Peyer's patch (tissue), 4 donors: Measurements from ENCODE around the gene HOXD1.

Experiments used
- CTCF ChIP-seq, 6 experiments: fragments of 450-650 bp in 4 of 6; fragments of 200-600 bp in 2 of 6; sonication (generic) in 1 of 6; IDR thresholded peaks; one replicate each; pipeline ENCODE4 v1.5.1; 2017 to 2019; ENCODE audit warnings: antibody characterized with exemption in 6 of 6, mild to moderate bottlenecking in 3 of 6, moderate library complexity in 1 of 6
- POLR2A ChIP-seq, 2 donors: fragments of 450-650 bp; IDR thresholded peaks; one replicate each; pipeline ENCODE4 v1.5.1; 2017; ENCODE audit warnings: antibody characterized with exemption in 2 of 2, mild to moderate bottlenecking in 2 of 2, moderate library complexity in 2 of 2

GRCh38 chr2:176213406-176213805 lies 24.9 kb downstream of the HOXD1 start:
- TF ChIP-seq CTCF (IDR thresholded peaks at IDR 0.05) (no peak), POLR2A (IDR thresholded peaks at IDR 0.05) (no peak)
